Measurements from ENCODE around the gene USP13. TPM values are rescaled to one million over a fixed set of nuclear protein-coding genes. Genes with fewer than 3 reads are reported as not detected.

Gene USP13
- total and polyA plus RNA-seq, 4 donors: 4.3 to 25.2 (median 10.4) TPM

DNA sequence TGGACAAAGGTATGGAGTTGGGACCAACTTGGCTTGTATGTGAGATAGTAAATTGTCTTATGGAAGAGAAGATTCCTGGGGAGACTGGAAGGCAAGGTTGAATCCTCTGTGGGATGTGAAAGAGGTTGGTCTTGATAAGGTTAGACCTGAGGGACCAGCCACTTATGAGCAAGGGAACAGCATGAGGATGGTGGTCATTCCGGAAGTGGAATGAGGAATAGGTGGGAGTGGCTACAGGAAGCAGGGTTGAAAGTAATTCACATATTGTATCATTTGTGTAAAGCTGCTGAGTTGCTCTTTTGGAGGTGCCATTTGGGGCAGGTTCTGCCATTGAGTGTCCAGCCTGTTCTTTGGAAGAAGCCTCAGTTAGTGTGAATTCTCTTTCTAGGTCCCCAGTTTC is 13.2 kb downstream of the USP13 start:
- TF ChIP-seq, protein P1, sequence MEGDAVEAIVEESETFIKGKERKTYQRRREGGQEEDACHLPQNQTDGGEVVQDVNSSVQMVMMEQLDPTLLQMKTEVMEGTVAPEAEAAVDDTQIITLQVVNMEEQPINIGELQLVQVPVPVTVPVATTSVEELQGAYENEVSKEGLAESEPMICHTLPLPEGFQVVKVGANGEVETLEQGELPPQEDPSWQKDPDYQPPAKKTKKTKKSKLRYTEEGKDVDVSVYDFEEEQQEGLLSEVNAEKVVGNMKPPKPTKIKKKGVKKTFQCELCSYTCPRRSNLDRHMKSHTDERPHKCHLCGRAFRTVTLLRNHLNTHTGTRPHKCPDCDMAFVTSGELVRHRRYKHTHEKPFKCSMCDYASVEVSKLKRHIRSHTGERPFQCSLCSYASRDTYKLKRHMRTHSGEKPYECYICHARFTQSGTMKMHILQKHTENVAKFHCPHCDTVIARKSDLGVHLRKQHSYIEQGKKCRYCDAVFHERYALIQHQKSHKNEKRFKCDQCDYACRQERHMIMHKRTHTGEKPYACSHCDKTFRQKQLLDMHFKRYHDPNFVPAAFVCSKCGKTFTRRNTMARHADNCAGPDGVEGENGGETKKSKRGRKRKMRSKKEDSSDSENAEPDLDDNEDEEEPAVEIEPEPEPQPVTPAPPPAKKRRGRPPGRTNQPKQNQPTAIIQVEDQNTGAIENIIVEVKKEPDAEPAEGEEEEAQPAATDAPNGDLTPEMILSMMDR (IDR thresholded peaks at IDR 0.05; ENCODE audit: control extremely low read depth, extremely low read depth): no peak
- no peaks in the 10 kb centered on the region for H3K9me3 ChIP-seq (ENCODE audit: control insufficient read depth in 4 of 4, insufficient read depth in 3 of 4, low read length in 3 of 4)
- WGBS, 2 donors: 25 to 44% methylated on average over 1 of the region's 1 CpG
- no peaks in the 10 kb centered on the region for H3K36me3 ChIP-seq (ENCODE audit: control insufficient read depth in 4 of 4, insufficient read depth in 4 of 4, low read length in 4 of 4)
- peak overlapping the region in 1 of 2 donors; percentile 1 for H3K9ac ChIP-seq (ENCODE audit: insufficient read depth in 1 of 2, low read length in 2 of 2)
- ATAC-seq (ENCODE audit: insufficient read depth, low FRiP score): no peak
- no peaks in the 10 kb centered on the region for H3K27me3 ChIP-seq (ENCODE audit: control insufficient read depth in 3 of 3, insufficient read depth in 3 of 3, low read length in 2 of 3)
- peak overlapping the region; percentile 12 to 81 for H3K27ac ChIP-seq (ENCODE audit: low read depth in 1 of 2, low read length in 1 of 2)
- H3K4me3 ChIP-seq: no peak overlapping the region
- DNase-seq: peak in 1 of 3 donors; percentile 18
- peaks cover 2 to 36% (median 9%) of the 10 kb centered on the region in 5 donors for H3K4me1 ChIP-seq (ENCODE audit: control insufficient read depth in 5 of 5, insufficient read depth in 5 of 5, low read length in 5 of 5)

GRCh38 chr3:179666436-179667035 is 13.7 kb downstream of the USP13 start:
- H3K4me3 ChIP-seq: no peak overlapping the region
- H3K27me3 ChIP-seq (ENCODE audit: control insufficient read depth in 3 of 3, insufficient read depth in 3 of 3, low read length in 2 of 3): no peaks in the 10 kb centered on the region
- 61 to 73% methylated on average over 8 of the region's 8 CpGs for WGBS, 2 donors
- TF ChIP-seq, protein P1 (IDR thresholded peaks at IDR 0.05; ENCODE audit: control extremely low read depth, extremely low read depth): no peak
- DNase-seq (peak; percentile 52 to 72 (median 56)), ATAC-seq (ENCODE audit: insufficient read depth, low FRiP score) (peak; percentile 50)
- no peaks in the 10 kb centered on the region for H3K36me3 ChIP-seq (ENCODE audit: control insufficient read depth in 4 of 4, insufficient read depth in 4 of 4, low read length in 4 of 4)
- peak overlapping the region; percentile 12 to 81 for H3K27ac ChIP-seq (ENCODE audit: low read depth in 1 of 2, low read length in 1 of 2)
- H3K4me1 ChIP-seq (ENCODE audit: control insufficient read depth in 5 of 5, insufficient read depth in 5 of 5, low read length in 5 of 5): peaks cover 2 to 33% (median 9%) of the 10 kb centered on the region in 5 donors
- H3K9me3 ChIP-seq (ENCODE audit: control insufficient read depth in 4 of 4, insufficient read depth in 3 of 4, low read length in 3 of 4): no peaks in the 10 kb centered on the region
- peak overlapping the region in 1 of 2 donors; percentile 1 for H3K9ac ChIP-seq (ENCODE audit: insufficient read depth in 1 of 2, low read length in 2 of 2)

- H3K9me3 ChIP-seq (ENCODE audit: control insufficient read depth in 4 of 4, insufficient read depth in 3 of 4, low read length in 3 of 4): no peaks in the 10 kb centered on the region
- no peak overlapping the region for H3K27ac ChIP-seq (ENCODE audit: low read depth in 1 of 2, low read length in 1 of 2)
- peaks cover 6 to 25% (median 13%) of the 10 kb centered on the region in 5 donors for H3K4me1 ChIP-seq (ENCODE audit: control insufficient read depth in 5 of 5, insufficient read depth in 5 of 5, low read length in 5 of 5)
- H3K4me3 ChIP-seq: no peak overlapping the region
- WGBS, 2 donors: 95 to 100% methylated on average over 1 of the region's 1 CpG
- H3K9ac ChIP-seq (ENCODE audit: insufficient read depth in 1 of 2, low read length in 2 of 2): no peak overlapping the region
- H3K36me3 ChIP-seq (ENCODE audit: control insufficient read depth in 4 of 4, insufficient read depth in 4 of 4, low read length in 4 of 4): no peaks in the 10 kb centered on the region
- H3K27me3 ChIP-seq (ENCODE audit: control insufficient read depth in 3 of 3, insufficient read depth in 3 of 3, low read length in 2 of 3): no peaks in the 10 kb centered on the region
- DNase-seq: no peak
- no peak for ATAC-seq (ENCODE audit: insufficient read depth, low FRiP score)
- TF ChIP-seq, protein P1 (IDR thresholded peaks at IDR 0.05; ENCODE audit: control extremely low read depth, extremely low read depth): no peak
Measured at GRCh38 chr3:179668429-179668828, 15.6 kb downstream of the USP13 start.
